Cardiac fibroblast (primary cell): Measurements from ENCODE around the gene C1orf21.
"Not testable (repeated sequence)": the region's sequence is repeated elsewhere in the genome, so short reads cannot be mapped to it uniquely, and the experiment has no call there.

ENCODE experiments used
- DNase-seq, 2 donors: peaks; one replicate each; pipeline versions ENCODE4 v3.0.0 to v3.0.0-alpha.2; 2010; ENCODE audit warnings: low read depth in 2 of 2
- H3K4me3 ChIP-seq, 2 donors: replicated peaks in 1 of 2; 1 replicate in 1 of 2; 2 replicates in 1 of 2; pipeline ENCODE4 v1.5.1; 2011; ENCODE audit warnings: low read depth in 2 of 2, low read length in 2 of 2, mild to moderate bottlenecking in 2 of 2, moderate library complexity in 1 of 2
- TF ChIP-seq, protein P1 (sequence below): IDR thresholded peaks from one replicate; pipeline ENCODE4 v1.5.1; 2011; ENCODE audit warnings: low read depth, mild to moderate bottlenecking, low read length, inconsistent platforms

C1orf21 gene

GRCh38 chr1:184386312-184387068 lies at the start of gene C1orf21:
TSS of gene C1orf21 (plus strand) at chr1:184387029. CDS start at chr1:184477510, 90,481 bp downstream.
- DNase-seq = peak; percentile 79 to 94
- peak within 1 kb of the TSS; percentile 67 to 78 for H3K4me3 ChIP-seq
- TF ChIP-seq, protein P1, sequence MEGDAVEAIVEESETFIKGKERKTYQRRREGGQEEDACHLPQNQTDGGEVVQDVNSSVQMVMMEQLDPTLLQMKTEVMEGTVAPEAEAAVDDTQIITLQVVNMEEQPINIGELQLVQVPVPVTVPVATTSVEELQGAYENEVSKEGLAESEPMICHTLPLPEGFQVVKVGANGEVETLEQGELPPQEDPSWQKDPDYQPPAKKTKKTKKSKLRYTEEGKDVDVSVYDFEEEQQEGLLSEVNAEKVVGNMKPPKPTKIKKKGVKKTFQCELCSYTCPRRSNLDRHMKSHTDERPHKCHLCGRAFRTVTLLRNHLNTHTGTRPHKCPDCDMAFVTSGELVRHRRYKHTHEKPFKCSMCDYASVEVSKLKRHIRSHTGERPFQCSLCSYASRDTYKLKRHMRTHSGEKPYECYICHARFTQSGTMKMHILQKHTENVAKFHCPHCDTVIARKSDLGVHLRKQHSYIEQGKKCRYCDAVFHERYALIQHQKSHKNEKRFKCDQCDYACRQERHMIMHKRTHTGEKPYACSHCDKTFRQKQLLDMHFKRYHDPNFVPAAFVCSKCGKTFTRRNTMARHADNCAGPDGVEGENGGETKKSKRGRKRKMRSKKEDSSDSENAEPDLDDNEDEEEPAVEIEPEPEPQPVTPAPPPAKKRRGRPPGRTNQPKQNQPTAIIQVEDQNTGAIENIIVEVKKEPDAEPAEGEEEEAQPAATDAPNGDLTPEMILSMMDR = no peak

DNA sequence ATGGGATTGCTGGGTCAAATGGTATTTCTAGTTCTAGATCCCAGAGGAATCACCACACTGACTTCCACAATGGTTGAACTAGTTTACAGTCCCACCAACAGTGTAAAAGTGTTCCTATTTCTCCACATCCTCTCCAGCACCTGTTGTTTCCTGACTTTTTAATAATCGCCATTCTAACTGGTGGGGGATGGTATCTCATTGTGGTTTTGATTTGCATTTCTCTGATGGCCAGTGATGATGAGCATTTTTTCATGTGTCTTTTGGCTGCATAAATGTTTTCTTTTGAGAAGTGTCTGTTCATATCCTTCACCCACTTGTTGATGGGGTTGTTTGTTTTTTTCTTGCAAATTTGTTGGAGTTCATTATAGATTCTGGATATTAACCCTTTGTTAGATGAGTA lies 49.0 kb upstream of the C1orf21 start:
- H3K4me3 ChIP-seq, DNase-seq: not testable (repeated sequence)

DNA sequence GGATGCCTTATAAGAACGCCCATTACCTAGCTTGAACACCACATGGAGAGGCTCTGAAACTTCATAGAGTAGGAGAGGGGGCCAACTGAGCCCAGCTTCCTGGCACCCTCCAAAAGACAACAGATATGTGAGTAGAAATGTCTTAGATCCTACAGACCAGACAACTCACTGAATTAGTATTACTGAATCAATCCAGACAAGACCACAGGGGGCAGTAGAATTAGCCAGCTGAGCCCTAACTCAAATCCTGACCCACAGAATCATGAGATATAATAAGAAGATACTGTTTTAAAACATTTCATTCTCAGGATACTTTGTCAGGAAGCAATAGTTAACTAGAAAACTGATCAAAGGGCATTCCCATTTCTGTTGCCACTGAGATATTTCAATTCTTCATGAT lies 45.8 kb upstream of the C1orf21 start:
- peak; percentile 3 to 5 for DNase-seq

GRCh38 chr1:184350573-184350972 lies 36.3 kb upstream of the C1orf21 start:
- DNase-seq = no peak
- TF ChIP-seq, protein P1 = no peak

More for the DNA sequence above, 45.8 kb upstream of the C1orf21 start:
- H3K4me3 ChIP-seq = no peak overlapping the region
- TF ChIP-seq, protein P1 = peak; percentile 32

DNA sequence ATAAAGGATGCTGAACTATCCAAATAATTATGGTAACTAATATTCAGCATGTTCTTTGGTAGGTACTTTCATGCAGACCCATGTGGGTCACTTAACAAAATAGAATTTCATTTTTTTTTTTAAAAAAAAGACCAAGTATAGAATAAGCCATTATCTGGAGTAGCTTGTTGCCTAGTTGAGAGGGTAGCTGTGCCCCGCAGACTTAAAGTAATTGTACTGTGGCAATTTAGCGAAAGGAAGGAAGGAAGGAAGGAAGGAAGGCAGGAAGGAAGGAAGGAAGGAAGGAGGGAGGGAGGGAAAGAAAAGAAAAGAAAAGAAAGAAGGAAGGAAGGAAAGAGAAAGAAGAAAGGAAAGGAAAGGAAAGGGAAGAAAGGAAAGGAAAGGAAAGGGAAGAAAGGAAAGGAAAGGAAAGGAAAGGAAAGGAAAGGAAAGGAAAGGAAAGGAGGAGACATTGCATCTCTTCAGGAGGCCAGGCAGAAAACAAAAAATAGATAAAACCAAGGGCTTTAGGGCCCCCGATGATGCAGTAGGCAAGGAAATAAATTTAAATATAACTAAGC lies 35.3 kb upstream of the C1orf21 start:
- TF ChIP-seq, protein P1 = no peak
- DNase-seq = no peak

More at GRCh38 chr1:184350573-184350972, 36.3 kb upstream of the C1orf21 start:
- no peak overlapping the region for H3K4me3 ChIP-seq

GRCh38 chr1:184352776-184353175 lies 34.1 kb upstream of the C1orf21 start:
- H3K4me3 ChIP-seq = no peak overlapping the region
- TF ChIP-seq, protein P1 = no peak
- DNase-seq = no peak

More for the DNA sequence above, 35.3 kb upstream of the C1orf21 start:
- no peak overlapping the region for H3K4me3 ChIP-seq

DNA sequence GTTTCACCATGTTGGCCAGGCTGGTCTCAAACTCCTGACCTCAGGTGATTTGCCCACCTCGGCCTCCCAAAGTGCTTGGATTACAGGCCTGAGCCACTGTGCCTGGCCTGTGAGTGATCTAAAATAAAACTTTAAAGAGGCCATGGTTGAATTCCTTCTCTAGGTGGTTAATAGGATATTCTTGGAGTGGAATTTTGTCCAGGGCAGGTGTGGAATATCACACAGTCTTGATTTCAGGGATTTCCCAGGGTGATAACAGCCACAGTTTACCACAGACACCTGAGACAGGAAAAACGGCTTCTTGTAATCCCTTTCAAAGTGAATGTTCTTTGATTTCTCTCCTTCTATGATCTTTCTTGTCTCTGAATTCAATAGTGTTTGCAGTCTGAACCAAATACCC lies 32.1 kb upstream of the C1orf21 start:
- DNase-seq = no peak
- H3K4me3 ChIP-seq = no peak overlapping the region
- TF ChIP-seq, protein P1 = no peak
